Activated CD4-positive, alpha-beta T cell treated with anti-CD3 and anti-CD28 coated beads, Interleukin-2, amount 10 ng/mL, durations not matched to agents 24 days and 14 days (primary cell): ENCODE measurements around the gene UTP14C. TPM values are rescaled to one million over a fixed set of nuclear protein-coding genes. Genes with fewer than 3 reads are reported as not detected.
"Not testable (repeated sequence)": the region's sequence is repeated elsewhere in the genome, so short reads cannot be mapped to it uniquely, and the experiment has no call there.

Experiments
- DNase-seq: peaks from one replicate; pipeline ENCODE4 v3.0.0; 2022
- H3K27ac Mint-ChIP-seq: one replicate; pipeline ENCODE4 v1.8.0; 2022; ENCODE audit warnings: mild to moderate bottlenecking, mixed read lengths
- H3K27me3 Mint-ChIP-seq: one replicate; pipeline ENCODE4 v1.8.0; 2022; ENCODE audit warnings: mixed read lengths
- H3K36me3 Mint-ChIP-seq: one replicate; pipeline ENCODE4 v1.8.0; 2022; ENCODE audit warnings: low read depth, mild to moderate bottlenecking, mixed read lengths
- H3K4me1 Mint-ChIP-seq: one replicate; pipeline ENCODE4 v1.8.0; 2021; ENCODE audit warnings: mixed read lengths
- H3K4me3 Mint-ChIP-seq: one replicate; pipeline ENCODE4 v1.8.0; 2022; ENCODE audit warnings: mild to moderate bottlenecking, moderate library complexity, mixed read lengths
- H3K9me3 Mint-ChIP-seq: one replicate; pipeline ENCODE4 v1.8.0; 2021; ENCODE audit warnings: mixed read lengths
- intact Hi-C: fragments of 100-400 bp; cut with micrococcal nuclease; formaldehyde crosslinking; loops from one replicate; pipeline ENCODE4 v1.15.1; 2023
- total RNA-seq: library from RNA; stranded (reverse); gene quantifications from 2 replicates; pipeline ENCODE4 v1.2.3, GENCODE V29; 2022

The UTP14C gene
- total RNA-seq, 1 donor from 2014 or later: 12.2 TPM

- peaks cover 8% of the 10 kb centered on the region for H3K4me1 Mint-ChIP-seq
- intact Hi-C loops: loop anchor here (1.0 to 10.0 kb wide), 10 partner anchors 115 to 640 kb away; partner anchors contain the start of genes CKAP2, DHRS12, INTS6 and SUGT1
- H3K27me3 Mint-ChIP-seq: peaks cover 34% of the 10 kb centered on the region
- peak; percentile 100 for DNase-seq
- peak within 1 kb of the TSS; percentile 99 for H3K4me3 Mint-ChIP-seq
- peaks cover 7% of the 10 kb centered on the region for H3K36me3 Mint-ChIP-seq
- peak within 1 kb of the TSS; percentile 93 for H3K27ac Mint-ChIP-seq
- H3K9me3 Mint-ChIP-seq: no peaks in the 10 kb centered on the region
Observed at GRCh38 chr13:52011632-52012511, 12.6 kb upstream of the UTP14C start, which contains the start of gene ALG11. Gene ALG11 (plus strand): TSS chr13:52012398. CDS start chr13:52012419, 21 bp downstream.

- Mint-ChIP-seq H3K9me3 (no peaks in the 10 kb centered on the region), H3K4me1 (peaks cover 8% of the 10 kb centered on the region), H3K36me3 (peaks cover 8% of the 10 kb centered on the region), H3K27ac (peak overlapping the region; percentile 93), H3K27me3 (peaks cover 32% of the 10 kb centered on the region), H3K4me3 (peak overlapping the region; percentile 99)
- intact Hi-C loops: loop anchor here (1.0 to 10.0 kb wide), 10 partner anchors 115 to 640 kb away; partner anchors contain the start of genes CKAP2, DHRS12, INTS6 and SUGT1
- DNase-seq: no peak
Observed at GRCh38 chr13:52012512-52012836, 12.0 kb upstream of the UTP14C start.

GRCh38 chr13:52016296-52016695 lies 8.2 kb upstream of the UTP14C start:
- no peak for DNase-seq
- intact Hi-C loops: loop anchor here (10.0 kb wide), 1 partner anchor 431 kb away; the partner anchor contains the start of gene WDFY2

GRCh38 chr13:52020191-52020590 lies 4.3 kb upstream of the UTP14C start:
- Mint-ChIP-seq H3K36me3 (peaks cover 47% of the 10 kb centered on the region), H3K4me3 (no peak overlapping the region), H3K4me1 (peaks cover 5% of the 10 kb centered on the region), H3K9me3 (no peaks in the 10 kb centered on the region), H3K27me3 (no peaks in the 10 kb centered on the region), H3K27ac (no peak overlapping the region)
- DNase-seq: no peak
- intact Hi-C loops: no loop called here

More at GRCh38 chr13:52016296-52016695, 8.2 kb upstream of the UTP14C start:
- Mint-ChIP-seq H3K27ac (no peak overlapping the region), H3K4me3 (no peak overlapping the region), H3K4me1 (peaks cover 5% of the 10 kb centered on the region), H3K9me3 (no peaks in the 10 kb centered on the region), H3K27me3 (peaks cover under 1% of the 10 kb centered on the region), H3K36me3 (peaks cover 32% of the 10 kb centered on the region)

GRCh38 chr13:52022356-52022755 lies 2.1 kb upstream of the UTP14C start:
- DNase-seq: no peak
- Mint-ChIP-seq H3K27ac (no peak overlapping the region), H3K36me3 (peaks cover 59% of the 10 kb centered on the region), H3K9me3 (no peaks in the 10 kb centered on the region), H3K4me1 (peaks cover 8% of the 10 kb centered on the region), H3K27me3 (no peaks in the 10 kb centered on the region), H3K4me3 (no peak overlapping the region)
- intact Hi-C loops: no loop called here

- intact Hi-C loops: no loop called here
- Mint-ChIP-seq H3K36me3 (peaks cover 61% of the 10 kb centered on the region), H3K27ac (no peak overlapping the region), H3K27me3 (no peaks in the 10 kb centered on the region), H3K9me3 (no peaks in the 10 kb centered on the region), H3K4me3 (no peak overlapping the region), H3K4me1 (peaks cover 5% of the 10 kb centered on the region)
- DNase-seq: no peak
Observed at GRCh38 chr13:52025475-52026245, 1.2 kb downstream of the UTP14C start.

GRCh38 chr13:52026246-52026626 lies 1.7 kb downstream of the UTP14C start:
- DNase-seq: no peak
- Mint-ChIP-seq H3K27ac (no peak overlapping the region), H3K27me3 (no peaks in the 10 kb centered on the region), H3K9me3 (no peaks in the 10 kb centered on the region), H3K36me3 (peaks cover 56% of the 10 kb centered on the region), H3K4me3 (no peak overlapping the region), H3K4me1 (peaks cover 5% of the 10 kb centered on the region)
- intact Hi-C loops: no loop called here

GRCh38 chr13:52027832-52028231 lies 3.3 kb downstream of the UTP14C start:
- Mint-ChIP-seq H3K9me3 (no peaks in the 10 kb centered on the region), H3K4me3 (no peak overlapping the region), H3K36me3 (peaks cover 51% of the 10 kb centered on the region), H3K27me3 (no peaks in the 10 kb centered on the region), H3K4me1 (peaks cover 5% of the 10 kb centered on the region), H3K27ac (no peak overlapping the region)
- intact Hi-C loops: no loop called here
- no peak for DNase-seq

GRCh38 chr13:52029569-52029968 lies 5.1 kb downstream of the UTP14C start:
- H3K4me1 Mint-ChIP-seq: peaks cover 5% of the 10 kb centered on the region
- no peak overlapping the region for H3K4me3 Mint-ChIP-seq
- peaks cover 46% of the 10 kb centered on the region for H3K36me3 Mint-ChIP-seq
- intact Hi-C loops: no loop called here
- no peak overlapping the region for H3K27ac Mint-ChIP-seq
- H3K9me3 Mint-ChIP-seq: no peaks in the 10 kb centered on the region
- no peaks in the 10 kb centered on the region for H3K27me3 Mint-ChIP-seq
- no peak for DNase-seq

DNA sequence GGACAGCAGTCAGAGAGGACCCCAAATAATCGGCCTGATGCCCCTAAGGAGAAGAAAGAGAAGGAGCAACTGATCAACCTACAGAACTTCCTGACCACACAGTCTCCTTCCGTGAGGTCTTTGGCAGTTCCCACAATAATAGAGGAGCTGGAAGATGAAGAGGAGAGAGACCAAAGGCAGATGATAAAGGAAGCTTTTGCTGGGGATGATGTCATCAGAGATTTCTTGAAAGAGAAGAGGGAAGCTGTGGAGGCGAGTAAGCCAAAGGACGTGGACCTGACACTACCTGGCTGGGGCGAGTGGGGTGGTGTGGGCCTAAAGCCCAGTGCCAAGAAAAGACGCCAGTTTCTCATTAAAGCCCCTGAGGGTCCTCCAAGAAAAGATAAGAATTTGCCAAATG lies 5.9 kb downstream of the UTP14C start:
- intact Hi-C loops, H3K27me3 Mint-ChIP-seq: not testable (repeated sequence)

GRCh38 chr13:52033039-52033438 lies 8.5 kb downstream of the UTP14C start:
- Mint-ChIP-seq H3K4me3 (no peak overlapping the region), H3K36me3 (peaks cover 23% of the 10 kb centered on the region), H3K27ac (no peak overlapping the region), H3K9me3 (no peaks in the 10 kb centered on the region), H3K27me3 (no peaks in the 10 kb centered on the region), H3K4me1 (no peaks in the 10 kb centered on the region)
- DNase-seq: no peak
- intact Hi-C loops: no loop called here

More for the DNA sequence above, 5.9 kb downstream of the UTP14C start:
- not testable (repeated sequence) for H3K9me3 Mint-ChIP-seq, H3K4me3 Mint-ChIP-seq, DNase-seq, H3K27ac Mint-ChIP-seq, H3K4me1 Mint-ChIP-seq
- H3K36me3 Mint-ChIP-seq: peaks cover 42% of the 10 kb centered on the region

GRCh38 chr13:52034616-52035226 lies 10.2 kb downstream of the UTP14C start:
- intact Hi-C loops: no loop called here
- H3K27ac Mint-ChIP-seq: no peak overlapping the region
- peaks cover 10% of the 10 kb centered on the region for H3K36me3 Mint-ChIP-seq
- H3K4me1 Mint-ChIP-seq: no peaks in the 10 kb centered on the region
- no peak for DNase-seq
- H3K9me3 Mint-ChIP-seq: no peaks in the 10 kb centered on the region
- no peak overlapping the region for H3K4me3 Mint-ChIP-seq
- H3K27me3 Mint-ChIP-seq: no peaks in the 10 kb centered on the region

GRCh38 chr13:52036037-52036436 lies 11.5 kb downstream of the UTP14C start:
- Mint-ChIP-seq H3K4me3 (no peak overlapping the region), H3K27ac (no peak overlapping the region), H3K9me3 (no peaks in the 10 kb centered on the region), H3K4me1 (no peaks in the 10 kb centered on the region), H3K36me3 (peaks cover 5% of the 10 kb centered on the region), H3K27me3 (no peaks in the 10 kb centered on the region)
- intact Hi-C loops: no loop called here
- DNase-seq: no peak
